Uterus (tissue), 2 donors: Measurements from ENCODE around the gene SCAMP5.

Source experiments
- POLR2A ChIP-seq, 2 donors: fragments of 450-650 bp; IDR thresholded peaks; one replicate each; pipeline ENCODE4 v1.6.1; 2016; ENCODE audit warnings: antibody characterized with exemption in 2 of 2, mild to moderate bottlenecking in 1 of 2, moderate library complexity in 1 of 2
- TF ChIP-seq, protein P1 (sequence below), 4 experiments: fragments of 200-600 bp in 2 of 4; fragments of 450-650 bp in 2 of 4; sonication (generic) in 2 of 4; IDR thresholded peaks; one replicate each; pipeline ENCODE4 v1.5.1; 2016 to 2019; ENCODE audit warnings: antibody characterized with exemption in 4 of 4, mild to moderate bottlenecking in 2 of 4, moderate library complexity in 1 of 4

DNA sequence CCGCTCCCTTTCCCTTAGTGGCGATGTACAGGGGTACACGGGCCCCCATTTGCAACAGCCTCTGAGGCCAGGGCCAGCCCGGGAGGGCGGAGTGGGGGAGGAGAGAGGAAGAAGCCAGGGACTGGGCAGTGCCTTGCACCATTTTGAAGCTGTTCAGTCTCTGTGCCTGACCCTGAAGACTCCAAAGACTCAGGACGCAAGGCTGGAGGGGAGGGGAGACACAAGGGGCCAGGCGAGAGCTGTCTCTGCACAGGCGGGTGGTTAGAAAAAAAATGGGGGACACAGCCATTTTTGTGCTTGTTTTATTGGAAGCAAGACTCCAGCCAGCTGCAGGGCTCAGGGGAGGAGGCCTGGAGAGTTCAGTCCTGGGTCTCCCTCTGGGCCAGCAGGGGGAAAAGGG, 40.3 kb upstream of the SCAMP5 start:
- TF ChIP-seq, protein P1, sequence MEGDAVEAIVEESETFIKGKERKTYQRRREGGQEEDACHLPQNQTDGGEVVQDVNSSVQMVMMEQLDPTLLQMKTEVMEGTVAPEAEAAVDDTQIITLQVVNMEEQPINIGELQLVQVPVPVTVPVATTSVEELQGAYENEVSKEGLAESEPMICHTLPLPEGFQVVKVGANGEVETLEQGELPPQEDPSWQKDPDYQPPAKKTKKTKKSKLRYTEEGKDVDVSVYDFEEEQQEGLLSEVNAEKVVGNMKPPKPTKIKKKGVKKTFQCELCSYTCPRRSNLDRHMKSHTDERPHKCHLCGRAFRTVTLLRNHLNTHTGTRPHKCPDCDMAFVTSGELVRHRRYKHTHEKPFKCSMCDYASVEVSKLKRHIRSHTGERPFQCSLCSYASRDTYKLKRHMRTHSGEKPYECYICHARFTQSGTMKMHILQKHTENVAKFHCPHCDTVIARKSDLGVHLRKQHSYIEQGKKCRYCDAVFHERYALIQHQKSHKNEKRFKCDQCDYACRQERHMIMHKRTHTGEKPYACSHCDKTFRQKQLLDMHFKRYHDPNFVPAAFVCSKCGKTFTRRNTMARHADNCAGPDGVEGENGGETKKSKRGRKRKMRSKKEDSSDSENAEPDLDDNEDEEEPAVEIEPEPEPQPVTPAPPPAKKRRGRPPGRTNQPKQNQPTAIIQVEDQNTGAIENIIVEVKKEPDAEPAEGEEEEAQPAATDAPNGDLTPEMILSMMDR (IDR thresholded peaks at IDR 0.05): no peak
- TF ChIP-seq POLR2A (IDR thresholded peaks at IDR 0.05): no peak
